Endothelial cell of umbilical vein (primary cell): Measurements from ENCODE around the gene XYLT1. TPM values are rescaled to one million over a fixed set of nuclear protein-coding genes. Genes with fewer than 3 reads are reported as not detected.

ENCODE experiments used
- BruUV-seq: library from RNA; stranded (reverse); fragments of 400-500 nt; replicated peaks from 2 replicates; lab custom pipeline; 2021; lab: Mats Ljungman, UMichigan
- CTCF ChIA-PET: fragments of 300-600, 350-600 bp; sonication (Branson Sonifier 250); formaldehyde crosslinking; loops from one replicate; lab custom pipeline; 2021; ENCODE audit warnings: antibody characterized with exemption, inconsistent platforms; lab: Charles Lee
- POLR2A ChIA-PET: fragments of 300-600, 350-600 bp; sonication (Branson Sonifier 250); formaldehyde crosslinking; loops from one replicate; lab custom pipeline; 2021; ENCODE audit warnings: antibody characterized with exemption, inconsistent platforms; lab: Charles Lee
- DNase-seq: peaks from one replicate; pipeline ENCODE4 v3.0.0-alpha.2; 2011; ENCODE audit warnings: low read depth, low spot score
- FAIRE-seq: peaks from 2 replicates; lab custom pipeline; 2011; peaks lifted over from hg19 to GRCh38; lab: Jason Lieb, UNC
- H2AFZ ChIP-seq: 2 replicates; pipeline ENCODE4 v1.6.0; 2012; ENCODE audit warnings: low read depth, low read length, control low read depth, inconsistent platforms
- H3K27ac ChIP-seq: 2 replicates; pipeline ENCODE4 v1.5.1; 2011; ENCODE audit warnings: low read depth, mild to moderate bottlenecking, control low read depth, low read length, moderate library complexity; ENCODE audit not compliant: insufficient read depth
- H3K27me3 ChIP-seq, 2 experiments: 2 replicates each; pipeline versions ENCODE4 v1.6.0 to v1.6.1; 2011; ENCODE audit warnings: low read length in 2 of 2, mixed read lengths in 1 of 2; ENCODE audit not compliant: control insufficient read depth in 2 of 2, insufficient read depth in 2 of 2
- H3K36me3 ChIP-seq, 2 experiments: 2 replicates in 1 of 2; 3 replicates in 1 of 2; pipeline ENCODE4 v1.5.1; 2011; ENCODE audit warnings: low read length in 2 of 2, mild to moderate bottlenecking in 1 of 2, moderate library complexity in 1 of 2; ENCODE audit not compliant: control insufficient read depth in 2 of 2, insufficient read depth in 2 of 2; ENCODE audit errors: extremely low read depth in 1 of 2
- H3K4me1 ChIP-seq: 3 replicates; pipeline ENCODE4 v1.5.1; 2011; ENCODE audit warnings: mild to moderate bottlenecking, low read length; ENCODE audit not compliant: control insufficient read depth, insufficient read depth; ENCODE audit errors: extremely low read depth
- H3K4me2 ChIP-seq: 2 replicates; pipeline ENCODE4 v1.6.1; 2011; ENCODE audit warnings: low read length, control low read depth, mixed read lengths; ENCODE audit not compliant: insufficient read depth
- H3K4me3 ChIP-seq, 3 experiments: fragments of 200-600 bp in 1 of 3; sonication (generic), shearing (Covaris generic) in 1 of 3; replicated peaks in 1 of 3; 2 replicates each; pipeline ENCODE4 v1.5.1; 2011 to 2016; ENCODE audit warnings: control low read depth in 3 of 3, low read length in 3 of 3, mild to moderate bottlenecking in 2 of 3, inconsistent platforms in 1 of 3, low read depth in 1 of 3, moderate library complexity in 1 of 3; ENCODE audit not compliant: insufficient read depth in 1 of 3
- H3K79me2 ChIP-seq: 2 replicates; pipeline ENCODE4 v1.6.0; 2012; ENCODE audit warnings: low read length, inconsistent platforms; ENCODE audit not compliant: control insufficient read depth, insufficient read depth
- H3K9ac ChIP-seq: replicated peaks from 2 replicates; pipeline ENCODE3; 2011; ENCODE audit warnings: low read length, control low read depth; ENCODE audit not compliant: insufficient read depth; ENCODE audit errors: extremely low read depth
- H3K9me1 ChIP-seq: replicated peaks from 3 replicates; pipeline ENCODE4 v1.6.0; 2011; ENCODE audit warnings: mild to moderate bottlenecking, low read length; ENCODE audit not compliant: control insufficient read depth, insufficient read depth; ENCODE audit errors: extremely low read depth
- H3K9me3 ChIP-seq: replicated peaks from 2 replicates; pipeline ENCODE4 v1.5.1; 2012; ENCODE audit warnings: low read length, inconsistent platforms; ENCODE audit not compliant: control insufficient read depth, insufficient read depth
- H4K20me1 ChIP-seq: replicated peaks from 2 replicates; pipeline ENCODE3; 2011; ENCODE audit warnings: mild to moderate bottlenecking, low read length; ENCODE audit not compliant: control insufficient read depth, insufficient read depth; ENCODE audit errors: extremely low read depth
- EZH2 ChIP-seq: IDR thresholded peaks from 2 replicates; pipeline ENCODE4 v1.6.1; 2012; ENCODE audit warnings: borderline replicate concordance, low read depth, mild to moderate bottlenecking, moderate library complexity, low read length, inconsistent platforms; ENCODE audit not compliant: severe bottlenecking
- FOS ChIP-seq: IDR thresholded peaks from 2 replicates; pipeline ENCODE4 v1.6.1; 2011; ENCODE audit warnings: mild to moderate bottlenecking, low read length, moderate library complexity, borderline replicate concordance; ENCODE audit not compliant: insufficient read depth
- GATA2 ChIP-seq: IDR thresholded peaks from 2 replicates; pipeline ENCODE4 v1.7.0; 2011; ENCODE audit warnings: low read depth, mild to moderate bottlenecking, moderate library complexity, mixed read lengths, low read length; ENCODE audit not compliant: insufficient read length, insufficient read depth
- JUN ChIP-seq: IDR thresholded peaks from 2 replicates; pipeline ENCODE4 v1.6.1; 2011; ENCODE audit warnings: borderline replicate concordance, low read depth; ENCODE audit not compliant: insufficient read length, insufficient read depth
- MYC ChIP-seq: IDR thresholded peaks from one replicate; pipeline ENCODE4 v1.6.1; 2011; ENCODE audit warnings: mild to moderate bottlenecking, low read depth, low read length
- POLR2A ChIP-seq: IDR thresholded peaks from 2 replicates; pipeline ENCODE4 v1.6.1; 2012; ENCODE audit warnings: low read depth, mild to moderate bottlenecking, control low read depth, low read length
- POLR2AphosphoS5 ChIP-seq: IDR thresholded peaks from 2 replicates; pipeline ENCODE4 v1.6.1; 2012; ENCODE audit warnings: low read depth, mild to moderate bottlenecking, control low read depth, low read length, moderate library complexity; ENCODE audit not compliant: insufficient read depth
- dilution Hi-C: fragments of 300-500 bp; cut with MboI; formaldehyde crosslinking; loops from one replicate; pipeline ENCODE4 v1.15.0; 2019; ENCODE audit warnings: low sequenced_read_pairs; ENCODE audit not compliant: extremely low pct_ligation_motif_present
- intact Hi-C: fragments of 100-400 bp; cut with micrococcal nuclease; formaldehyde crosslinking; loops from one replicate; pipeline ENCODE4 v1.10.0; 2022
- polyA plus RNA-seq, 4 experiments: library from polyadenylated mRNA; depleted of rRNA in 3 of 4; stranded (reverse) in 3 of 4; unstranded in 1 of 4; fragments of >200 nt; gene quantifications; 2 replicates each; pipeline versions ENCODE4 v1.2.1 to v1.2.3, GENCODE V29; 2011 to 2012; ENCODE audit warnings: missing spikeins in 1 of 4
- total RNA-seq: library from RNA; stranded (reverse); gene quantifications from 2 replicates; pipeline ENCODE4 v1.2.3, GENCODE V29; 2021
- TF ChIP-seq, protein P1 (sequence below), 2 donors: IDR thresholded peaks; 1 replicate in 1 of 2; 2 replicates in 1 of 2; pipeline ENCODE4 v1.5.1; 2011; ENCODE audit warnings: low read length in 2 of 2, mild to moderate bottlenecking in 2 of 2, moderate library complexity in 2 of 2, control low read depth in 1 of 2, inconsistent platforms in 1 of 2, low read depth in 1 of 2; ENCODE audit not compliant: insufficient read depth in 1 of 2; ENCODE audit errors: extremely low read depth in 1 of 2
- TF ChIP-seq, protein P2 (sequence below): IDR thresholded peaks from 2 replicates; pipeline ENCODE4 v1.6.1; 2011; ENCODE audit not compliant: insufficient read depth, insufficient read length

XYLT1 gene
- total and polyA plus RNA-seq, 2 donors (not counting 3 experiments of a cell fraction or from before 2014, with no cell fraction given): 0.63 to 2.9 TPM

DNA sequence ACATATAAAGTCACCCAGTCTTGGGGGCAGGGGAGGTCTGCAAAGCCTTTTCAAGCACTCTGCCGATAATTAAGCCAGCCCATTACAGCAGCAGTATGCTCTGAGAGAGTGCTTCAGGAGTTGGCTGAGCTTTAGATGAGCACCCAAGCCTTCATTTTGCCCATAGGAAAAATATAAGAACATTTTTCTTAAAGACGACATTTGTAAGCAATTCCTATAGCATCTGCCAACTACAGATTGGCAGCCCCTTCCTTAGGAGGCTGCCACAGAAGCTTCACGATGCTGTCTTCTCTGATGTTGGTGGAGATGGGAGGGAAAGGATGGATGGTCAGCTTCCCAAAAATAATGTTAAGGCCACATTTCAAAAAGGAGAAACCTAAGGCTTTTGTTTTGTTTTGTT is 367.5 kb downstream of the XYLT1 start:
- dilution Hi-C loops (no loop called here), intact Hi-C loops (no loop called here)
- no TSS peak for BruUV-seq
- H3K9ac ChIP-seq: no peak overlapping the region
- no peaks in the 10 kb centered on the region for H3K9me1 ChIP-seq
- H3K79me2 ChIP-seq: no peaks in the 10 kb centered on the region
- FAIRE-seq (no peak), DNase-seq (no peak)
- no peaks in the 10 kb centered on the region for H4K20me1 ChIP-seq
- no peak overlapping the region for H3K4me3 ChIP-seq
- CTCF ChIA-PET: no interaction called here
- H3K4me1 ChIP-seq: no peaks in the 10 kb centered on the region
- no peak overlapping the region for H3K4me2 ChIP-seq
- no peaks in the 10 kb centered on the region for H3K27me3 ChIP-seq
- peaks cover 6% of the 10 kb centered on the region for H3K9me3 ChIP-seq
- H2AFZ ChIP-seq: no peak overlapping the region
- POLR2A ChIA-PET: no interaction called here
- H3K36me3 ChIP-seq: no peaks in the 10 kb centered on the region
- H3K27ac ChIP-seq: no peak overlapping the region
- TF ChIP-seq POLR2A (no peak), FOS (no peak), JUN (no peak), GATA2 (no peak), EZH2 (no peak), POLR2AphosphoS5 (no peak), MYC (no peak)
- TF ChIP-seq, protein P1, sequence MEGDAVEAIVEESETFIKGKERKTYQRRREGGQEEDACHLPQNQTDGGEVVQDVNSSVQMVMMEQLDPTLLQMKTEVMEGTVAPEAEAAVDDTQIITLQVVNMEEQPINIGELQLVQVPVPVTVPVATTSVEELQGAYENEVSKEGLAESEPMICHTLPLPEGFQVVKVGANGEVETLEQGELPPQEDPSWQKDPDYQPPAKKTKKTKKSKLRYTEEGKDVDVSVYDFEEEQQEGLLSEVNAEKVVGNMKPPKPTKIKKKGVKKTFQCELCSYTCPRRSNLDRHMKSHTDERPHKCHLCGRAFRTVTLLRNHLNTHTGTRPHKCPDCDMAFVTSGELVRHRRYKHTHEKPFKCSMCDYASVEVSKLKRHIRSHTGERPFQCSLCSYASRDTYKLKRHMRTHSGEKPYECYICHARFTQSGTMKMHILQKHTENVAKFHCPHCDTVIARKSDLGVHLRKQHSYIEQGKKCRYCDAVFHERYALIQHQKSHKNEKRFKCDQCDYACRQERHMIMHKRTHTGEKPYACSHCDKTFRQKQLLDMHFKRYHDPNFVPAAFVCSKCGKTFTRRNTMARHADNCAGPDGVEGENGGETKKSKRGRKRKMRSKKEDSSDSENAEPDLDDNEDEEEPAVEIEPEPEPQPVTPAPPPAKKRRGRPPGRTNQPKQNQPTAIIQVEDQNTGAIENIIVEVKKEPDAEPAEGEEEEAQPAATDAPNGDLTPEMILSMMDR (IDR thresholded peaks at IDR 0.05; ENCODE audit: extremely low read depth in 1 of 2, insufficient read depth in 1 of 2, low read depth in 1 of 2, low read length in 2 of 2): no peak
- TF ChIP-seq, protein P2, sequence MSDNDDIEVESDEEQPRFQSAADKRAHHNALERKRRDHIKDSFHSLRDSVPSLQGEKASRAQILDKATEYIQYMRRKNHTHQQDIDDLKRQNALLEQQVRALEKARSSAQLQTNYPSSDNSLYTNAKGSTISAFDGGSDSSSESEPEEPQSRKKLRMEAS: no peak
